Measurements from ENCODE around the gene MCAT. TPM values are rescaled to one million over a fixed set of nuclear protein-coding genes. Genes with fewer than 3 reads are reported as not detected.
"Not testable (repeated sequence)": the region's sequence is repeated elsewhere in the genome, so short reads cannot be mapped to it uniquely, and the experiment has no call there.

Gene MCAT
- total RNA-seq, 2 donors from 2014 or later = 6.7 to 9.7 TPM

DNA sequence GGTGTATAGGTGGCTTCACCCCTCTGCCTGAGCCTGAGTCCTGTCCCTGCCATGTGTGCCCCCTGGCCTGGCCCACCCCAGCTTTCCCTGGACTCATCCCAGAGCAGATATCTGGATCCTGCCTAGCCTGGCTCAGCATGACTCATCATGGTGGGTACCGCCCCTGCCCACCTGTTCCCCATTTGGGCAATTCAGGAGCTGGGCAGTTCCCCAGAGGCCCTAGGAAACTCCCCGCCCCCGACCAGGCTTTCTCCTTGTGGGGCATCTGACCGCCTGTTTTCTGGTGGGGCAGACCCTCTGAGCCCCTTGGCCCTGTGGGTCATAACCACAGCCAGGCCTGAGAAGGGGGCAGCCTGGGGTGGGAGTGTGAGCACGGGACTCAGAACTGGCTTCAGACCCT lies 12.6 kb upstream of the MCAT start:
- H3K4me3 Mint-ChIP-seq = no peak overlapping the region
- no peak for DNase-seq
- H3K36me3 Mint-ChIP-seq (ENCODE audit: insufficient read depth in 2 of 2) = peaks cover 0 to 1% of the 10 kb centered on the region in 2 donors
- H3K4me1 Mint-ChIP-seq (ENCODE audit: low read depth) = peaks cover 18% of the 10 kb centered on the region
- no peaks in the 10 kb centered on the region for H3K27me3 Mint-ChIP-seq (ENCODE audit: low read depth)
- H3K9me3 Mint-ChIP-seq = no peaks in the 10 kb centered on the region
- ATAC-seq (replicated peaks in 1 of 2) = no peak
- no peak overlapping the region for H3K27ac Mint-ChIP-seq

DNA sequence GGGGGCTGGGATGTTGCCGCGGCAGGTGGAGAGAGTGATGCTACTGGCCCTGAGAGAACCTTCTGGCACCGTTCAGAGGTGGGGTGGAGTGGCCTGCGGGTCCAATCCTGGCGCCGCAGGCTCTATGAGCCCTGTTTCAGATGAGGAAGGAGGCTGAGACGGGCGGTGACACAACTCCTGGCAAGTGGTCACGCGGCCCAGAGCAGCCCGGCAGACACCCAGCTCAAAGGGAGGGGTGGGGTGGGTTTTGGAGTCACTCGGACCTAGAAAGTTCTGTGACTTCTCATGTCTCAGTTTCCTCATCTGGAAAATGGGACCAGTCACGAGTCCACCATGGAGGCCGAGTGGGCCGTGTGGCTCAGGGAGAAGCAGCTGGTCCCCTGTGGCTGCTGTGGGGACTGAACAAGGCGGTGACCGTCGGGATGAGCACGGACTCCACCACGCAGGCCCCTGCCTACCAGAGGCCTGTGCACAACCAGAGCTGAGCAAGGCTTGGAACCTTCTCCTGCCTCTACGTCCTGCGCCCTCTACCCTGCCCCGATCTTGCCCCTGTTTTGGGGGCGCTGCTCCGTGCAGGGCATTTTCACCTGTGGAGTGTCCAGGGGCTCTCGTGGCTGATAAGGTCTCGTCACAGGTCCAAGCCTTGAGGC lies 11.8 kb upstream of the MCAT start:
- H3K4me1 Mint-ChIP-seq (ENCODE audit: low read depth) = peaks cover 22% of the 10 kb centered on the region
- H3K4me3 Mint-ChIP-seq = no peak overlapping the region
- H3K9me3 Mint-ChIP-seq = no peaks in the 10 kb centered on the region
- no peak overlapping the region for H3K27ac Mint-ChIP-seq
- no peak for ATAC-seq (replicated peaks in 1 of 2)
- H3K36me3 Mint-ChIP-seq (ENCODE audit: insufficient read depth in 2 of 2) = peaks cover 0 to 1% of the 10 kb centered on the region in 2 donors
- no peaks in the 10 kb centered on the region for H3K27me3 Mint-ChIP-seq (ENCODE audit: low read depth)
- no peak for DNase-seq

DNA sequence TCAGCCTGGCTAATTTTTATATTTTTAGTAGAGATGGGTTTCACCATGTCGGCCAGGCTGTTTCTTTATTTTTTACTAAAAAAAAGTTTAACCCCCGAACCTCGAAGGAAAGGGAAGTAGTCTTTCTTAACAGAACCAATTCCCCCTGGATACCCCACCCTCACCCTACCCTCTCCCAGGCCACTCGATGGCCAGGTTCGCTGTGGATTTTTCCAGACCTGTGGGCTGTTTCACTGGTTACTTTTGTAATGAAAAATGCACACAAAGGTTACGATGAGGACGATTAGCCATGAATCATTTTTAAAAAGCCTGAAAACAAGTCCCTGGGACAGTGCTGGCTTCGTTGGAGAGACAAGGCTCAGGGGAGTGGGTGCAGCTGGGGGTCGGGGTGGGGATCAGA lies 10.7 kb upstream of the MCAT start:
- ATAC-seq (replicated peaks in 1 of 2) (no peak), DNase-seq (no peak)
- H3K36me3 Mint-ChIP-seq (ENCODE audit: insufficient read depth in 2 of 2) = peaks cover 0 to 1% of the 10 kb centered on the region in 2 donors

DNA sequence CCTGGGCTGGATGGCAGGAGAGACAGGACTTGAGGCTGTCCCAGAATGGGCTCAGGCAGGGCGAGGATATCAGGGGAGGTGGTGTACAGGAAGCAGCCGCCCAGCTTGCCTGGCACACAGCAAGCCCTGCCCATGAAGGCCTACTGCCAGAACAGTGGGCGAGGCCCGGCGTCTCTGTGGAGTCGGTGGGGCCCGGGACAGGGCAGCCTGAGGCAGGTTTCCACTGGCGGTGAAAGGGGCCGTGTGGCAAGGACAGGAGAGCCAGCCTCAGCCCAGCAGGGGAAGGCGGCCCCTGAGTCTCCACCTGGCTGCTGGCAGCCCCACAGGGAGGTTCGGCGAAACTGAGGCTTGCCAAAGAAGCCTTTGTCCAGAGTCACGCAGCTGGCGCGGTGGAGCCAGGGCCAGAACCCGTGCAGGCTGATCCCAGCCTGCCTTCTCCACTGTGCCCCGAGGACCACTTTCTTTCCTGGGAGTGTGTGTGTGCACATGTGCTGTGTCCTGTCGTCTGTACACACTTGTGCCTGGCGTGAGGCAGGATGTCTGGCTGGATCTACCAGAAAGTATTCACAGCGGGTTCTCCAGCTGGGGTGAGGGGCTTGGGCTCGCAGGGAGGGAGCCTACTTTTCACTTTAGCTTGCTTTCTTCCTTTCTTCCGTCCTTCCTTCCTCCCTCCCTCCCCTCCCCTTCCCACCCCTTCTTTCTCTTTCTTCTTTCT lies 9.3 kb upstream of the MCAT start:
- Mint-ChIP-seq H3K9me3 (no peaks in the 10 kb centered on the region), H3K27me3 (ENCODE audit: low read depth) (no peaks in the 10 kb centered on the region), H3K36me3 (ENCODE audit: insufficient read depth in 2 of 2) (peaks cover 0 to 1% of the 10 kb centered on the region in 2 donors), H3K4me3 (peak overlapping the region; percentile 86 to 96), H3K4me1 (ENCODE audit: low read depth) (peaks cover 37% of the 10 kb centered on the region), H3K27ac (peak overlapping the region; percentile 83)
- ATAC-seq (replicated peaks in 1 of 2) (peak; percentile 87), DNase-seq (peak; percentile 69 to 77)

More for the DNA sequence above, 10.7 kb upstream of the MCAT start:
- H3K27ac Mint-ChIP-seq = no peak overlapping the region
- H3K4me3 Mint-ChIP-seq = no peak overlapping the region
- H3K9me3 Mint-ChIP-seq = no peaks in the 10 kb centered on the region
- H3K27me3 Mint-ChIP-seq (ENCODE audit: low read depth) = no peaks in the 10 kb centered on the region
- H3K4me1 Mint-ChIP-seq (ENCODE audit: low read depth) = peaks cover 24% of the 10 kb centered on the region

DNA sequence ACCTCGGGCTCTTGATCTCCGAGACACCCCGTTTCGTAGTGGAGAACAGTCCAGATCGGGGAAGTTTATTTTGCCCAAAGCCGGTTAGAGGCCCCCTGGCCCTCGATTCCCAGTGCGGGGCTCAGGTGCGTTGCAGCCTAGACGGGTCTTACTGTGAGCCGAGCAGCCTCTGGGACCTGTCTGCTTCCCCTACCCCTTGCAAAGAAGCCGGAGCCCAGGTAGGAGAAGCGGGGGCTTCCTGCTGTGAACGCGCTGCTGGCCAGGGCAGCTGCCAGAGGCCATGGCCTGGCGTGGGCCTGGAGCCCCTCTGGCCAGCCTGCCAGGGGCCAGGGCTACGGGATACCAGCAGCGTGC lies 8.8 kb upstream of the MCAT start:
- H3K9me3 Mint-ChIP-seq = no peaks in the 10 kb centered on the region
- H3K27ac Mint-ChIP-seq = peak overlapping the region; percentile 75
- H3K36me3 Mint-ChIP-seq (ENCODE audit: insufficient read depth in 2 of 2) = peaks cover 0 to 1% of the 10 kb centered on the region in 2 donors
- H3K4me1 Mint-ChIP-seq (ENCODE audit: low read depth) = peaks cover 42% of the 10 kb centered on the region
- ATAC-seq (replicated peaks in 1 of 2) = peak; percentile 35 to 38
- peak overlapping the region; percentile 86 to 96 for H3K4me3 Mint-ChIP-seq
- no peak for DNase-seq
- H3K27me3 Mint-ChIP-seq (ENCODE audit: low read depth) = no peaks in the 10 kb centered on the region

- Mint-ChIP-seq H3K4me3 (peak within 1 kb of the TSS; percentile 86 to 96), H3K4me1 (ENCODE audit: low read depth) (peaks cover 43% of the 10 kb centered on the region), H3K27ac (peak within 1 kb of the TSS; percentile 91), H3K27me3 (ENCODE audit: low read depth) (no peaks in the 10 kb centered on the region), H3K36me3 (ENCODE audit: insufficient read depth in 2 of 2) (peaks cover 0 to 1% of the 10 kb centered on the region in 2 donors), H3K9me3 (no peaks in the 10 kb centered on the region)
- ATAC-seq (replicated peaks in 1 of 2) (peak; percentile 76 to 80), DNase-seq (peak; percentile 66 to 78)
Observed at GRCh38 chr22:43151251-43152002, 8.2 kb upstream of the MCAT start, which contains the start of gene TSPO. Gene TSPO (plus strand): TSS chr22:43151559. CDS start chr22:43159239, 7,680 bp downstream.

DNA sequence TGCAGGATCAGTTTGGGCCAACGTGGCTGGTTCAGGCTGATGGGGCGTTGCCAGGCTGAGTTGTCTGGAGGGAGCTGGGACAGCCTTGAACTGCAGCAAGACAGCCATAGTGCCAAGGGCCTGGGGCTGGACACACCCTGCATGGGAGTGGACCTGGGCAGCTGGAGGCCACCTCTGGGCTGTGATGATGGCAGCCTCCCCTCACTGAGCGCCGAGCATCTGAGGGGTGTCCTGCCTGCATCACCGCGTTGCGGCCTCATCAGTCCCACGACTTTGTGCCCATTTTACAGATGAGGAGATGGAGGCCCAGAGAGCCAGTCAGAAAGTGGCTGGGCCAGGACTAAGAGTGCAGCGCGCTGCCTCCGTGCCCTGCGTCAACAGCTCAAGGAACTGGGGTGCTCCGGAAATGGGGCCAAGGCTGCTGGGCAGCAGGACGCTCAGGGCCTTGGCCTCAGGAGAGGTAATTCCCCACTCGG lies 7.6 kb upstream of the MCAT start:
- DNase-seq = peak in 1 of 2 donors; percentile 8
- Mint-ChIP-seq H3K4me1 (ENCODE audit: low read depth) (peaks cover 43% of the 10 kb centered on the region), H3K36me3 (ENCODE audit: insufficient read depth in 2 of 2) (peaks cover 0 to 1% of the 10 kb centered on the region in 2 donors), H3K27me3 (ENCODE audit: low read depth) (no peaks in the 10 kb centered on the region), H3K27ac (peak overlapping the region; percentile 91), H3K4me3 (peak overlapping the region; percentile 86 to 96), H3K9me3 (no peaks in the 10 kb centered on the region)
- no peak for ATAC-seq (replicated peaks in 1 of 2)

- peak; percentile 38 for DNase-seq
Observed at GRCh38 chr22:43148581-43148980, 5.4 kb upstream of the MCAT start.

GRCh38 chr22:43147821-43148220 lies 4.6 kb upstream of the MCAT start:
- H3K27ac Mint-ChIP-seq = no peak overlapping the region
- peak overlapping the region; percentile 4 to 23 for H3K4me3 Mint-ChIP-seq
- ATAC-seq (replicated peaks in 1 of 2) (no peak), DNase-seq (no peak)
- H3K36me3 Mint-ChIP-seq (ENCODE audit: insufficient read depth in 2 of 2) = no peaks in the 10 kb centered on the region
- peaks cover 44% of the 10 kb centered on the region for H3K4me1 Mint-ChIP-seq (ENCODE audit: low read depth)
- H3K27me3 Mint-ChIP-seq (ENCODE audit: low read depth) = no peaks in the 10 kb centered on the region
- no peaks in the 10 kb centered on the region for H3K9me3 Mint-ChIP-seq

More at GRCh38 chr22:43148581-43148980, 5.4 kb upstream of the MCAT start:
- H3K4me3 Mint-ChIP-seq = peak overlapping the region; percentile 36 to 43
- peaks cover 47% of the 10 kb centered on the region for H3K4me1 Mint-ChIP-seq (ENCODE audit: low read depth)
- H3K27ac Mint-ChIP-seq = peak overlapping the region; percentile 19
- H3K9me3 Mint-ChIP-seq = no peaks in the 10 kb centered on the region
- ATAC-seq (replicated peaks in 1 of 2) = peak; percentile 27 to 33
- H3K27me3 Mint-ChIP-seq (ENCODE audit: low read depth) = no peaks in the 10 kb centered on the region
- peaks cover 0 to 1% of the 10 kb centered on the region in 2 donors for H3K36me3 Mint-ChIP-seq (ENCODE audit: insufficient read depth in 2 of 2)

GRCh38 chr22:43146332-43146731 lies 3.1 kb upstream of the MCAT start:
- Mint-ChIP-seq H3K4me1 (ENCODE audit: low read depth) (peaks cover 54% of the 10 kb centered on the region), H3K27ac (peak overlapping the region; percentile 57)
- not testable (repeated sequence) for H3K27me3 Mint-ChIP-seq (ENCODE audit: low read depth); H3K4me3 Mint-ChIP-seq; ATAC-seq (replicated peaks in 1 of 2); H3K36me3 Mint-ChIP-seq (ENCODE audit: insufficient read depth in 2 of 2); H3K9me3 Mint-ChIP-seq; DNase-seq

GRCh38 chr22:43145371-43145770 lies 2.2 kb upstream of the MCAT start:
- not testable (repeated sequence) for H3K36me3 Mint-ChIP-seq (ENCODE audit: insufficient read depth in 2 of 2); ATAC-seq (replicated peaks in 1 of 2); DNase-seq; H3K27me3 Mint-ChIP-seq (ENCODE audit: low read depth); H3K27ac Mint-ChIP-seq; H3K4me3 Mint-ChIP-seq; H3K9me3 Mint-ChIP-seq
- H3K4me1 Mint-ChIP-seq (ENCODE audit: low read depth) = peaks cover 55% of the 10 kb centered on the region

DNA sequence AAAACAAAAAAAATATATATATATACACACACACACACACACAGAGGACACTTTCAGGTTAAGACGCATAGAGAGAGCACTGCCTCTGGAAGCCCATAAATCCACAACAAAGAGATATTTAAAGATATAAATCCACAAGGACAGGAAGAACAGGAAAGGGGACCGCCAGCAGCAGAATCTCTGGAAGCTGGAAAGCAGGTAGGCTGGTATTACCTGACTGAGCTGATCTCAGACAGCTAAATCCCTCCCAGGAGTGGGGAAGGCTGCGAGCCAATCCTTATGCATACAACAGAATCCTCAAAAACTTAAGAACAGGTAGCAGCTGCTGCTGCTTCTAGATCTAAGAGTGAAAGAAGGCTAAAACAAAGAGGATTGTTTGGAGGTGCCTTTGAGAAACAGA lies 1.8 kb upstream of the MCAT start:
- Mint-ChIP-seq H3K27ac (no peak overlapping the region), H3K27me3 (ENCODE audit: low read depth) (no peaks in the 10 kb centered on the region), H3K9me3 (no peaks in the 10 kb centered on the region), H3K4me3 (peak overlapping the region in 1 of 2 donors; percentile 17), H3K36me3 (ENCODE audit: insufficient read depth in 2 of 2) (peaks cover 1 to 6% of the 10 kb centered on the region in 2 donors), H3K4me1 (ENCODE audit: low read depth) (peaks cover 55% of the 10 kb centered on the region)
- ATAC-seq (replicated peaks in 1 of 2) (no peak), DNase-seq (no peak)

DNA sequence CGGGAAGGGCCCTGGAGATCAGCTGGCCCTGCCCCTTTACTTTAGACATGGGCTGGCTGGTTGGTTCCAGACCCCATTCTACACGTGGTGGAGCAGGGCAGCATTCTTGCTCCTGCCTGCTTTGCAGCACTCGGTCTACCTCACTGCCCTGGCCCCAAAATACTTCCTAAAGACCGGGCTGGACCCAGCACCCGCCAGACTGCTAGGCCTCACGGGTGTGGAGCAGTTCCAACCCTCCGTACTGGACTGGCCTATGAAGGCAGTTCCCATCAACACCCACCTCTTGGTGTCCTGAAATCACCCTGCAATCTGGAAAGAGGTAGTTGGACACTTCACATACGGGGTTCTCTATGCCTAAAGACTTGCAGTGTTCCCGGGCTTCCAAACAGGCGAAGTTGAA lies 6.4 kb downstream of the MCAT start:
- no peak for ATAC-seq (replicated peaks in 1 of 2)
- Mint-ChIP-seq H3K36me3 (ENCODE audit: insufficient read depth in 2 of 2) (peaks cover 2 to 9% of the 10 kb centered on the region in 2 donors), H3K27ac (no peak overlapping the region), H3K27me3 (ENCODE audit: low read depth) (no peaks in the 10 kb centered on the region), H3K4me3 (no peak overlapping the region), H3K4me1 (ENCODE audit: low read depth) (peaks cover 13% of the 10 kb centered on the region), H3K9me3 (no peaks in the 10 kb centered on the region)
- DNase-seq = no peak

Data from activated T-cell treated with anti-CD3 and anti-CD28 coated beads, Interleukin-2, amount 50 U/mL, for 72 hours (primary cell).